SK-N-SH (cell line): Measurements from ENCODE around the gene AUTS2. TPM values are rescaled to one million over a fixed set of nuclear protein-coding genes. Genes with fewer than 3 reads are reported as not detected.

ENCODE experiments used
- EZH2phosphoT487 ChIP-seq: fragments of 200-600 bp; sonication (generic); IDR thresholded peaks from 2 replicates; pipeline ENCODE4 v1.6.1; 2017; ENCODE audit warnings: low read depth, mixed run types, mild to moderate bottlenecking, antibody characterized with exemption, moderate library complexity, borderline replicate concordance
- FOXJ3 ChIP-seq: sonication (generic); formaldehyde crosslinking; IDR thresholded peaks from 2 replicates; pipeline ENCODE4 v1.5.1; 2020; ENCODE audit warnings: mild to moderate bottlenecking, missing genetic modification reagents
- FOXM1 ChIP-seq: IDR thresholded peaks from 2 replicates; pipeline ENCODE4 v1.4.0; 2012; ENCODE audit warnings: low read depth, mild to moderate bottlenecking
- JUND ChIP-seq: IDR thresholded peaks from 2 replicates; pipeline ENCODE4 v1.4.0; 2012
- MEF2A ChIP-seq: IDR thresholded peaks from 2 replicates; pipeline ENCODE4 v1.4.0; 2012; ENCODE audit warnings: low read depth, borderline replicate concordance
- MXI1 ChIP-seq: IDR thresholded peaks from 2 replicates; pipeline ENCODE4 v1.6.1; 2012; ENCODE audit warnings: mild to moderate bottlenecking, low read depth, low read length, improper control_type of control experiment
- NFIC ChIP-seq: IDR thresholded peaks from 2 replicates; pipeline ENCODE4 v1.4.0; 2012; ENCODE audit warnings: borderline replicate concordance
- NRF1 ChIP-seq: IDR thresholded peaks from 2 replicates; pipeline ENCODE4 v1.6.1; 2012; ENCODE audit warnings: low read depth, mild to moderate bottlenecking, low read length
- POLR2AphosphoS5 ChIP-seq: IDR thresholded peaks from 2 replicates; pipeline ENCODE4 v1.6.1; 2012; ENCODE audit warnings: low read depth, low read length
- RAD21 ChIP-seq: IDR thresholded peaks from 2 replicates; pipeline ENCODE4 v1.6.1; 2012; ENCODE audit warnings: mild to moderate bottlenecking, low read length
- RCOR1 ChIP-seq: fragments of 150-350 bp; IDR thresholded peaks from 2 replicates; pipeline ENCODE4 v1.6.1; 2017; ENCODE audit warnings: antibody characterized with exemption, low read length
- RFX5 ChIP-seq: IDR thresholded peaks from 2 replicates; pipeline ENCODE4 v1.6.1; 2012; ENCODE audit warnings: mild to moderate bottlenecking, improper control_type of control experiment, low read length
- RXRA ChIP-seq: IDR thresholded peaks from 2 replicates; pipeline ENCODE4 v1.4.0; 2012; ENCODE audit warnings: low read depth, mild to moderate bottlenecking, borderline replicate concordance
- SMC3 ChIP-seq: IDR thresholded peaks from 2 replicates; pipeline ENCODE4 v1.6.1; 2012; ENCODE audit warnings: low read depth, low read length, improper control_type of control experiment
- TAF1 ChIP-seq: IDR thresholded peaks from 2 replicates; pipeline ENCODE4 v1.6.1; 2012; ENCODE audit warnings: low read depth, mild to moderate bottlenecking, low read length, moderate library complexity, borderline replicate concordance
- TCF12 ChIP-seq: IDR thresholded peaks from 2 replicates; pipeline ENCODE4 v1.4.0; 2012
- TEAD4 ChIP-seq: IDR thresholded peaks from 2 replicates; pipeline ENCODE4 v1.4.0; 2012; ENCODE audit warnings: mild to moderate bottlenecking, borderline replicate concordance; ENCODE audit not compliant: insufficient read depth
- USF1 ChIP-seq: IDR thresholded peaks from 2 replicates; pipeline ENCODE4 v1.4.0; 2012; ENCODE audit warnings: low read depth, borderline replicate concordance
- polyA plus RNA-seq, 3 experiments: library from polyadenylated mRNA; depleted of rRNA; stranded (reverse); fragments of >200 nt; gene quantifications; 2 replicates each; pipeline ENCODE4 v1.2.3, GENCODE V29; 2012
- TF ChIP-seq, protein P1 (sequence below): IDR thresholded peaks from 2 replicates; pipeline ENCODE4; 2012
- TF ChIP-seq, protein P2 (sequence below): fragments of 150-350 bp; IDR thresholded peaks from 2 replicates; pipeline ENCODE4 v1.6.1; 2016; ENCODE audit warnings: mild to moderate bottlenecking, low read depth, low read length
- TF ChIP-seq, protein P3 (sequence below): IDR thresholded peaks from 2 replicates; pipeline ENCODE4 v1.6.1; 2012; ENCODE audit warnings: mild to moderate bottlenecking, low read depth, low read length, moderate library complexity
- TF ChIP-seq, protein P4 (sequence below): IDR thresholded peaks from 2 replicates; pipeline ENCODE4 v1.4.0; 2012; ENCODE audit warnings: low read depth, borderline replicate concordance

The AUTS2 gene
- polyA plus RNA-seq, 1 of the 3 experiments (the other 2 are of a cell fraction): 15.6 TPM

DNA sequence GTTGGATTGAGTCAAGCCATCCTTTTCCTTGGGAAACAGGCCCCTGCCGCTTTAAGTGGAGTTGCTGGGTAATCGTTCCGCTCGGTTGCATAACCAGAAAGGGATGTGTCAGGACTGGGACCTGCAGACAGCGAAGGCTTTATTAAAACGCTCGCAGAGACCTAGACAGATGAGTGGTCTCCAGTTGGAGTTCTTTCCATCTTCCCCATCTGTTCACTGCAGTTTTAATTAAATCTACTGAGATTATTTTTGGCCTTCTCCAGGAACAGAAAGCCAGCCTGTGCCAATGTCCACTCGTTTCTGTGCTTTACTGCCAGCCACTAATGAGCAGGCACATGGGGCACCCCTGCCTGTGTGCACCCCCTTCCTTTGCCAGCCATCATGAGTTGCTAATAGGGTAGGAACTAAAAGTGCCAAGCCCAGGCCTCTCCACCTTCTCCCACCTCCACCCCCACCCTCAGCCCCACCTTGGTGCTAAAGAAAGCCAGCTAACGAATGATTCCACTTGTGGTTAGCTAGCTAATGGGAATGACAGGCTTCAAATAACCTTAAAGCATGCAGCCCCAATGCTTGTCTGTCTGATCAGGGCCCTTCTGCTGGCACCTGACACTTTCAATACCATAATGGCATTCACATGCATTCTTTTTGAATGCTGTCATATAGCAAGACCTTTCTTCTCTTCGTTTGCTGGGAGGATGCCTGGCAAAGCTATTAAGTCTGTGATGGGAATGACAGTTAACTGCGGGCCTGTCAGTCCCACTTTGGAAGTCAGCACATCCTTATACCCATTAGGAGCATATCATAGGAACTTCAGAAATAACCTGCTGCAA lies 976.9 kb downstream of the AUTS2 start (continued):
- TF ChIP-seq, protein P1, sequence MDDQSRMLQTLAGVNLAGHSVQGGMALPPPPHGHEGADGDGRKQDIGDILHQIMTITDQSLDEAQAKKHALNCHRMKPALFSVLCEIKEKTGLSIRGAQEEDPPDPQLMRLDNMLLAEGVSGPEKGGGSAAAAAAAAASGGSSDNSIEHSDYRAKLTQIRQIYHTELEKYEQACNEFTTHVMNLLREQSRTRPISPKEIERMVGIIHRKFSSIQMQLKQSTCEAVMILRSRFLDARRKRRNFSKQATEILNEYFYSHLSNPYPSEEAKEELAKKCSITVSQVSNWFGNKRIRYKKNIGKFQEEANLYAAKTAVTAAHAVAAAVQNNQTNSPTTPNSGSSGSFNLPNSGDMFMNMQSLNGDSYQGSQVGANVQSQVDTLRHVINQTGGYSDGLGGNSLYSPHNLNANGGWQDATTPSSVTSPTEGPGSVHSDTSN: peak; percentile 98
- TF ChIP-seq USF1 (0 out of 2 replicates have a peak, but pooled peaks have one; percentile 11), MEF2A (peak; percentile 47; the same call in 1 of the 2 replicates), EZH2phosphoT487 (no peak), TAF1 (peak; percentile 26; the same call in 1 of the 2 replicates), RXRA (peak; percentile 64; the same call in 1 of the 2 replicates), RAD21 (peak; percentile 35), NRF1 (no peak), FOXM1 (peak; percentile 94), SMC3 (no peak), TCF12 (peak; percentile 94), TEAD4 (peak; percentile 93; the same call in 1 of the 2 replicates), FOXJ3 (CRISPR knock-in tag) (peak; percentile 60; the same call in 1 of the 2 replicates), MXI1 (no peak; the same call in 1 of the 2 replicates), POLR2AphosphoS5 (peak; percentile 39; the same call in 1 of the 2 replicates), RCOR1 (peak; percentile 67), RFX5 (no peak; the same call in 1 of the 2 replicates), JUND (peak; percentile 98), NFIC (peak; percentile 90)
- TF ChIP-seq, protein P2, sequence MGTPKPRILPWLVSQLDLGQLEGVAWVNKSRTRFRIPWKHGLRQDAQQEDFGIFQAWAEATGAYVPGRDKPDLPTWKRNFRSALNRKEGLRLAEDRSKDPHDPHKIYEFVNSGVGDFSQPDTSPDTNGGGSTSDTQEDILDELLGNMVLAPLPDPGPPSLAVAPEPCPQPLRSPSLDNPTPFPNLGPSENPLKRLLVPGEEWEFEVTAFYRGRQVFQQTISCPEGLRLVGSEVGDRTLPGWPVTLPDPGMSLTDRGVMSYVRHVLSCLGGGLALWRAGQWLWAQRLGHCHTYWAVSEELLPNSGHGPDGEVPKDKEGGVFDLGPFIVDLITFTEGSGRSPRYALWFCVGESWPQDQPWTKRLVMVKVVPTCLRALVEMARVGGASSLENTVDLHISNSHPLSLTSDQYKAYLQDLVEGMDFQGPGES: no peak
- TF ChIP-seq, protein P3, sequence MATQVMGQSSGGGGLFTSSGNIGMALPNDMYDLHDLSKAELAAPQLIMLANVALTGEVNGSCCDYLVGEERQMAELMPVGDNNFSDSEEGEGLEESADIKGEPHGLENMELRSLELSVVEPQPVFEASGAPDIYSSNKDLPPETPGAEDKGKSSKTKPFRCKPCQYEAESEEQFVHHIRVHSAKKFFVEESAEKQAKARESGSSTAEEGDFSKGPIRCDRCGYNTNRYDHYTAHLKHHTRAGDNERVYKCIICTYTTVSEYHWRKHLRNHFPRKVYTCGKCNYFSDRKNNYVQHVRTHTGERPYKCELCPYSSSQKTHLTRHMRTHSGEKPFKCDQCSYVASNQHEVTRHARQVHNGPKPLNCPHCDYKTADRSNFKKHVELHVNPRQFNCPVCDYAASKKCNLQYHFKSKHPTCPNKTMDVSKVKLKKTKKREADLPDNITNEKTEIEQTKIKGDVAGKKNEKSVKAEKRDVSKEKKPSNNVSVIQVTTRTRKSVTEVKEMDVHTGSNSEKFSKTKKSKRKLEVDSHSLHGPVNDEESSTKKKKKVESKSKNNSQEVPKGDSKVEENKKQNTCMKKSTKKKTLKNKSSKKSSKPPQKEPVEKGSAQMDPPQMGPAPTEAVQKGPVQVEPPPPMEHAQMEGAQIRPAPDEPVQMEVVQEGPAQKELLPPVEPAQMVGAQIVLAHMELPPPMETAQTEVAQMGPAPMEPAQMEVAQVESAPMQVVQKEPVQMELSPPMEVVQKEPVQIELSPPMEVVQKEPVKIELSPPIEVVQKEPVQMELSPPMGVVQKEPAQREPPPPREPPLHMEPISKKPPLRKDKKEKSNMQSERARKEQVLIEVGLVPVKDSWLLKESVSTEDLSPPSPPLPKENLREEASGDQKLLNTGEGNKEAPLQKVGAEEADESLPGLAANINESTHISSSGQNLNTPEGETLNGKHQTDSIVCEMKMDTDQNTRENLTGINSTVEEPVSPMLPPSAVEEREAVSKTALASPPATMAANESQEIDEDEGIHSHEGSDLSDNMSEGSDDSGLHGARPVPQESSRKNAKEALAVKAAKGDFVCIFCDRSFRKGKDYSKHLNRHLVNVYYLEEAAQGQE: peak; percentile 66; the same call in 1 of the 2 replicates
- TF ChIP-seq, protein P4, sequence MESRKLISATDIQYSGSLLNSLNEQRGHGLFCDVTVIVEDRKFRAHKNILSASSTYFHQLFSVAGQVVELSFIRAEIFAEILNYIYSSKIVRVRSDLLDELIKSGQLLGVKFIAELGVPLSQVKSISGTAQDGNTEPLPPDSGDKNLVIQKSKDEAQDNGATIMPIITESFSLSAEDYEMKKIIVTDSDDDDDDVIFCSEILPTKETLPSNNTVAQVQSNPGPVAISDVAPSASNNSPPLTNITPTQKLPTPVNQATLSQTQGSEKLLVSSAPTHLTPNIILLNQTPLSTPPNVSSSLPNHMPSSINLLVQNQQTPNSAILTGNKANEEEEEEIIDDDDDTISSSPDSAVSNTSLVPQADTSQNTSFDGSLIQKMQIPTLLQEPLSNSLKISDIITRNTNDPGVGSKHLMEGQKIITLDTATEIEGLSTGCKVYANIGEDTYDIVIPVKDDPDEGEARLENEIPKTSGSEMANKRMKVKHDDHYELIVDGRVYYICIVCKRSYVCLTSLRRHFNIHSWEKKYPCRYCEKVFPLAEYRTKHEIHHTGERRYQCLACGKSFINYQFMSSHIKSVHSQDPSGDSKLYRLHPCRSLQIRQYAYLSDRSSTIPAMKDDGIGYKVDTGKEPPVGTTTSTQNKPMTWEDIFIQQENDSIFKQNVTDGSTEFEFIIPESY: peak; percentile 75
- TF ChIP-seq, all 33 proteins: peak for 24
